ENCODE data around the gene METTL16.

GRCh38 chr17:2372180-2372579 is 139.5 kb downstream of the METTL16 start:
- TF ChIP-seq POLR2A (IDR thresholded peaks at IDR 0.05; ENCODE audit: low read length) (no peak), GATA1 (IDR thresholded peaks at IDR 0.05; ENCODE audit: low read depth, low read length) (no peak)

All from erythroblast (primary cell).